ENCODE data around the gene SETBP1. TPM values are rescaled to one million over a fixed set of nuclear protein-coding genes. Genes with fewer than 3 reads are reported as not detected.

The SETBP1 gene
- total RNA-seq, 1 donor: 22.8 TPM

GRCh38 chr18:45073556-45073955 is 392.9 kb downstream of the SETBP1 start:
- H3K4me3 ChIP-seq (ENCODE audit: insufficient read depth, low read length): no peak overlapping the region
- H3K9me3 ChIP-seq (ENCODE audit: low read depth, low read length): no peaks in the 10 kb centered on the region
- no peaks in the 10 kb centered on the region for H3K79me2 ChIP-seq (ENCODE audit: insufficient read depth, low read length)
- H3K36me3 ChIP-seq (ENCODE audit: insufficient read depth, low read length): no peaks in the 10 kb centered on the region
- H4K20me1 ChIP-seq (ENCODE audit: insufficient read depth, low read length): no peaks in the 10 kb centered on the region
- H2AFZ ChIP-seq (ENCODE audit: low read length): no peak overlapping the region
- H3K27me3 ChIP-seq (ENCODE audit: insufficient read depth, low read length): no peaks in the 10 kb centered on the region
- no peak for TF ChIP-seq CTCF (IDR thresholded peaks at IDR 0.05; ENCODE audit: extremely low read depth, low read depth, low read length)
- H3K4me2 ChIP-seq (ENCODE audit: insufficient read depth, low read length): no peak overlapping the region
- no peaks in the 10 kb centered on the region for H3K4me1 ChIP-seq (ENCODE audit: insufficient read depth, low read length)
- DNase-seq (ENCODE audit: insufficient read length, low spot score, missing footprints): no peak
- H3K27ac ChIP-seq (ENCODE audit: low read depth, low read length): no peak overlapping the region

GRCh38 chr18:45081566-45082181 is 401.0 kb downstream of the SETBP1 start:
- H3K4me2 ChIP-seq (ENCODE audit: insufficient read depth, low read length): no peak overlapping the region
- no peak overlapping the region for H3K27ac ChIP-seq (ENCODE audit: low read depth, low read length)
- no peak overlapping the region for H2AFZ ChIP-seq (ENCODE audit: low read length)
- no peaks in the 10 kb centered on the region for H4K20me1 ChIP-seq (ENCODE audit: insufficient read depth, low read length)
- H3K27me3 ChIP-seq (ENCODE audit: insufficient read depth, low read length): no peaks in the 10 kb centered on the region
- no peak for DNase-seq (ENCODE audit: insufficient read length, low spot score, missing footprints)
- no peak overlapping the region for H3K4me3 ChIP-seq (ENCODE audit: insufficient read depth, low read length)
- no peak for TF ChIP-seq CTCF (IDR thresholded peaks at IDR 0.05; ENCODE audit: extremely low read depth, low read depth, low read length)
- no peaks in the 10 kb centered on the region for H3K9me3 ChIP-seq (ENCODE audit: low read depth, low read length)
- H3K79me2 ChIP-seq (ENCODE audit: insufficient read depth, low read length): no peaks in the 10 kb centered on the region
- no peaks in the 10 kb centered on the region for H3K4me1 ChIP-seq (ENCODE audit: insufficient read depth, low read length)
- no peaks in the 10 kb centered on the region for H3K36me3 ChIP-seq (ENCODE audit: insufficient read depth, low read length)

GRCh38 chr18:45083226-45083855 is 402.7 kb downstream of the SETBP1 start:
- no peaks in the 10 kb centered on the region for H3K27me3 ChIP-seq (ENCODE audit: insufficient read depth, low read length)
- no peaks in the 10 kb centered on the region for H3K79me2 ChIP-seq (ENCODE audit: insufficient read depth, low read length)
- TF ChIP-seq CTCF (IDR thresholded peaks at IDR 0.05; ENCODE audit: extremely low read depth, low read depth, low read length): no peak
- H2AFZ ChIP-seq (ENCODE audit: low read length): no peak overlapping the region
- H3K4me3 ChIP-seq (ENCODE audit: insufficient read depth, low read length): no peak overlapping the region
- H4K20me1 ChIP-seq (ENCODE audit: insufficient read depth, low read length): no peaks in the 10 kb centered on the region
- no peaks in the 10 kb centered on the region for H3K36me3 ChIP-seq (ENCODE audit: insufficient read depth, low read length)
- no peak for DNase-seq (ENCODE audit: insufficient read length, low spot score, missing footprints)
- H3K4me2 ChIP-seq (ENCODE audit: insufficient read depth, low read length): no peak overlapping the region
- H3K4me1 ChIP-seq (ENCODE audit: insufficient read depth, low read length): no peaks in the 10 kb centered on the region
- no peaks in the 10 kb centered on the region for H3K9me3 ChIP-seq (ENCODE audit: low read depth, low read length)
- no peak overlapping the region for H3K27ac ChIP-seq (ENCODE audit: low read depth, low read length)

GRCh38 chr18:45084206-45084605 is 403.5 kb downstream of the SETBP1 start:
- H3K4me1 ChIP-seq (ENCODE audit: insufficient read depth, low read length): no peaks in the 10 kb centered on the region
- no peak for DNase-seq (ENCODE audit: insufficient read length, low spot score, missing footprints)
- no peak overlapping the region for H3K4me3 ChIP-seq (ENCODE audit: insufficient read depth, low read length)
- TF ChIP-seq CTCF (IDR thresholded peaks at IDR 0.05; ENCODE audit: extremely low read depth, low read depth, low read length): no peak
- no peaks in the 10 kb centered on the region for H3K9me3 ChIP-seq (ENCODE audit: low read depth, low read length)
- no peak overlapping the region for H3K4me2 ChIP-seq (ENCODE audit: insufficient read depth, low read length)
- no peaks in the 10 kb centered on the region for H4K20me1 ChIP-seq (ENCODE audit: insufficient read depth, low read length)
- H3K79me2 ChIP-seq (ENCODE audit: insufficient read depth, low read length): no peaks in the 10 kb centered on the region
- H2AFZ ChIP-seq (ENCODE audit: low read length): no peak overlapping the region
- no peak overlapping the region for H3K27ac ChIP-seq (ENCODE audit: low read depth, low read length)
- H3K27me3 ChIP-seq (ENCODE audit: insufficient read depth, low read length): no peaks in the 10 kb centered on the region
- H3K36me3 ChIP-seq (ENCODE audit: insufficient read depth, low read length): no peaks in the 10 kb centered on the region

Data from osteoblast (primary cell).